Measurements from ENCODE around the gene TMEM183A.
A peak's percentile ranks its signal among the peaks of the same experiment; 100 is the strongest.

TMEM183A gene

GRCh38 chr1:203031467-203031866, 24.3 kb downstream of the TMEM183A start:
- no peak for DNase-seq (ENCODE audit: low spot score)

GRCh38 chr1:203033287-203033686, 26.1 kb downstream of the TMEM183A start:
- no peak for DNase-seq (ENCODE audit: low spot score)

- DNase-seq (ENCODE audit: low spot score), result no peak
Measured at GRCh38 chr1:203033917-203034316, 26.7 kb downstream of the TMEM183A start.

- DNase-seq (ENCODE audit: low spot score), result no peak
Measured at GRCh38 chr1:203034422-203035110, 27.4 kb downstream of the TMEM183A start.

- DNase-seq (ENCODE audit: low spot score), result no peak
Measured at GRCh38 chr1:203035111-203036000, 28.2 kb downstream of the TMEM183A start.

- peak; percentile 46 for DNase-seq (ENCODE audit: low spot score)
Measured at GRCh38 chr1:203036135-203036534, 29.0 kb downstream of the TMEM183A start.

GRCh38 chr1:203036537-203036936, 29.4 kb downstream of the TMEM183A start:
- DNase-seq (ENCODE audit: low spot score), result no peak

- DNase-seq (ENCODE audit: low spot score), result no peak
Measured at GRCh38 chr1:203037509-203038190, 30.5 kb downstream of the TMEM183A start.

- peak; percentile 96 for DNase-seq (ENCODE audit: low spot score)
Measured at GRCh38 chr1:203038217-203038741, 31.1 kb downstream of the TMEM183A start.

- DNase-seq (ENCODE audit: low spot score), result peak; percentile 70
Measured at GRCh38 chr1:203038891-203039608, 31.9 kb downstream of the TMEM183A start.

- DNase-seq (ENCODE audit: low spot score), result no peak
Measured at GRCh38 chr1:203039609-203040512, 32.7 kb downstream of the TMEM183A start.

GRCh38 chr1:203040513-203041275, 33.5 kb downstream of the TMEM183A start:
- no peak for DNase-seq (ENCODE audit: low spot score)

GRCh38 chr1:203041351-203041932, 34.3 kb downstream of the TMEM183A start:
- no peak for DNase-seq (ENCODE audit: low spot score)

GRCh38 chr1:203043830-203044545, 36.8 kb downstream of the TMEM183A start:
- no peak for DNase-seq (ENCODE audit: low spot score)

- DNase-seq (ENCODE audit: low spot score), result no peak
Measured at GRCh38 chr1:203044546-203045250, 37.5 kb downstream of the TMEM183A start.

GRCh38 chr1:203045336-203045735, 38.2 kb downstream of the TMEM183A start:
- DNase-seq (ENCODE audit: low spot score), result no peak

- no peak for DNase-seq (ENCODE audit: low spot score)
Measured at GRCh38 chr1:203045821-203046594, 38.8 kb downstream of the TMEM183A start.

All from kidney tubule cell (primary cell).